HG03342 (cell line): Measurements from ENCODE around the gene TMC6.
A peak's percentile ranks its signal among the peaks of the same experiment; 100 is the strongest.
"Not testable (repeated sequence)": the region's sequence is repeated elsewhere in the genome, so short reads cannot be mapped to it uniquely, and the experiment has no call there.

Source experiments
- ATAC-seq: cut with Tn5 transposase; IDR thresholded peaks from one replicate; pipeline ENCODE4 v1.9.1; 2021; ENCODE audit warnings: mild to moderate bottlenecking, moderate library complexity; ENCODE audit not compliant: unreplicated experiment

The TMC6 gene, protein sequence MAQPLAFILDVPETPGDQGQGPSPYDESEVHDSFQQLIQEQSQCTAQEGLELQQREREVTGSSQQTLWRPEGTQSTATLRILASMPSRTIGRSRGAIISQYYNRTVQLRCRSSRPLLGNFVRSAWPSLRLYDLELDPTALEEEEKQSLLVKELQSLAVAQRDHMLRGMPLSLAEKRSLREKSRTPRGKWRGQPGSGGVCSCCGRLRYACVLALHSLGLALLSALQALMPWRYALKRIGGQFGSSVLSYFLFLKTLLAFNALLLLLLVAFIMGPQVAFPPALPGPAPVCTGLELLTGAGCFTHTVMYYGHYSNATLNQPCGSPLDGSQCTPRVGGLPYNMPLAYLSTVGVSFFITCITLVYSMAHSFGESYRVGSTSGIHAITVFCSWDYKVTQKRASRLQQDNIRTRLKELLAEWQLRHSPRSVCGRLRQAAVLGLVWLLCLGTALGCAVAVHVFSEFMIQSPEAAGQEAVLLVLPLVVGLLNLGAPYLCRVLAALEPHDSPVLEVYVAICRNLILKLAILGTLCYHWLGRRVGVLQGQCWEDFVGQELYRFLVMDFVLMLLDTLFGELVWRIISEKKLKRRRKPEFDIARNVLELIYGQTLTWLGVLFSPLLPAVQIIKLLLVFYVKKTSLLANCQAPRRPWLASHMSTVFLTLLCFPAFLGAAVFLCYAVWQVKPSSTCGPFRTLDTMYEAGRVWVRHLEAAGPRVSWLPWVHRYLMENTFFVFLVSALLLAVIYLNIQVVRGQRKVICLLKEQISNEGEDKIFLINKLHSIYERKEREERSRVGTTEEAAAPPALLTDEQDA

DNA sequence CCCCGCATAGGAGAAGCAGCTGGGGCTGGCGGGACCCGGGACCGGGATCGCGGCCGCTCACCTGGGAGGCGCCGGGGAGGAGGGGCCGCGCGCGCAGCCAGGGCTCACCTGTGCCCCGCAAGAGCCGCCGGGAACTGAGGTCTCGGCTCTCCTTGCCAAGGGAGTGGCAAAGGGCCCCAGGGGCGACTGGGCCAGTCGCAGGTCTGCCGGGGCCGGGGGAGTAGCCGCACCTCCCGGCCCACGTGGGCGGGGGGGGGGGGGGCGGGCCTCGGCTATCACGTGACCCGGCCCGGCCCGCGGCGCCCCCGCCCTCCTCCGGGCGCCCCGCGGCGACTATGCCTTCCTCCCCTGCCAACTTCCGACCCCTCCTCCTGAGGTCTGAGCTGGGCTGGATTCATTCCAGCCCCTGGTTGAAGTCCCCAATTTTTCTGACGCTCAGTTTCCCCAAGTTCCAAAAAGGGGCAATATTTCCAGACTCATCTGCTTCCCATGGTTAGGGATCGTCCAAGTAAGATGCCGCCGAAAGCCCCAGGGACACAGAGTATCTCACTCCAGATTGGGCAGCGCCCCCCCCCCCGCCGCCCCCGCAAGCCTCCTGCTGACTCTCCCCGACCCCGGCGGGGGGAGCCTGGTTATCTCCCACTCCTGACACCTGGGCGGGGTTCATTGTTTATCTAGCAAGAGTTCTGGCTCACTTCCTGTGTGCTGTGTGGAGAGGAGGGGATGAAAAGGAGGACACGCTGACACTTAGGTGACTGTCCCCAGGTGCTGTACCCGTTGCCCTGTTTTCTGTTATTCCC is at the start of gene TMC6:
TMC6 (minus strand) TSS at position 205 of the 800 bp plus-strand sequence. CDS start 1,923 bp downstream, outside the sequence.
- peak; percentile 21 for ATAC-seq

DNA sequence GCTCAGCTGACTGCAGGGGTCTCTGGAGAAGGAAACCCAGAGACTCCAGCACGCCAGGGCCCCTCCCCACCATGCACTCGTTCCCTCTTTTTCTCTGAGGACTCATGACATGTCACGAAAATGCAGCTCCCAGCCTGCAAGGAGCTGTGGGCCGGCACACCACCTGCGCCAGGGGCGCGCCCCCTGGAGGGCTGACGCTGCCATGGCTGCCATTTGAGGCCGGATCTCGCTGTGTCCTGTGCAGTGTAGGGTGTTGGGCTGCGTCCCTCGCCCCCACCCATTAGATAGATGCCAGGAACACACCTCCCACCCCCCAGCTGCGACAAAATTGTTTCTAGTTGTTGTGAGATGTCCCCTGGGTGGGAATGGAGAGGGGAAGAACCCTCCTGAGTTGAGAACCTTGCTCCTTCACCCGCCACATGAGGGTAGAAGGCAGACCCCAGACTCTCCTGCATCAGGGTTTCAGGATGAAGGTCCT is 48.0 kb upstream of the TMC6 start:
- ATAC-seq: no peak

DNA sequence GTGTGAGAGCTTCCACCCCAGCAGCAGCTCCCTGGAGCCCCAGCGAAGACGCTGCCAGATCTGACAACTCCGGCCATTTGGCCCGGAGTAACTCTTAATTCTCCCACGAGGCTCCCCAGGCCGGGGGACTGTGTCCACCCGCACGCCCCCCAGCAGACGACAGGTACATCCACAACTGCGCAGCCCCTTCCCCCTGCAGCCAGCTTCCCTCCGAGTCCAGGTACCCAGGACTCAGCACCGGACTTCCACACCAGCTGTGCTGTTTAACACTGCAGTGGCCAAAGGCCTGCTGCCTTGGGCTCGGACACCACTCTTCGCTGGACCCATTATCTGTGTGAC is 47.1 kb upstream of the TMC6 start:
- no peak for ATAC-seq

DNA sequence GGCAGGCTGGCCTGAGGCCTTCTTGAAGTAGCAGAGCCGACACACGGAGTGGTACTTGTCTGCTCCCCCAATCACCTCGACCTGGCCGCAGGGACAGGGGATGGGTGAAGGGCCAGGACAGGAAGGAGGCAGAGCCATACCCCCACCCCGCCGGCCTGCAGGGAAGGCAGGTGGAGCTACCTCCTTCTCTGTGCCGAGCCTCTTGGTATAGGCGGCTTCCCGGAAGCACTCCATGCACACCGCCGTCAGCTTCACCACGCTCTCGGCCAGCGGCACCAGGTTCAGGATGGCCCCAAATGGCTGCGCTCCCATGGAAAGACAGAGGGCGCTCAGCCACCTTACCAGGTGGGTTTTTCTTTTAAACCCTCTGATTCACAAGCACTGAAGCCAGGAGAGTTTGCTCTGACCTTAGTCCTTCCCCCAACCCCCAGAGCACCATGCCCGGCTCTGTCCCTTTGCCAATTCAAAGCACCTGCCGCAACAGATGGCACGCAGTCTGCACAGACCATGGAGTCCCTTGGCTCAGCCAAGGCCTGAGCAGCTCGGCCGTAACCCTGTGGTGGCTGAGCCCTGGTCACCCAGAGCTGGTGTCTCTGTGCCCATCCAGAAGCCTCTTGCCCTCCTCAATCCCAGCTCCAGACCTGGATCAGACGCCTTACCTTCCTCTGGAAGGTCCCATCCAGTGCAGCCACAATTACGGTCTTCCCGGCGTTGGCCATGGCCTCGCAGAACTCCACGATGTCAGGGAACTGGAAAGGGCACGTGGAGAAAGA is 46.5 kb upstream of the TMC6 start:
- no peak for ATAC-seq

DNA sequence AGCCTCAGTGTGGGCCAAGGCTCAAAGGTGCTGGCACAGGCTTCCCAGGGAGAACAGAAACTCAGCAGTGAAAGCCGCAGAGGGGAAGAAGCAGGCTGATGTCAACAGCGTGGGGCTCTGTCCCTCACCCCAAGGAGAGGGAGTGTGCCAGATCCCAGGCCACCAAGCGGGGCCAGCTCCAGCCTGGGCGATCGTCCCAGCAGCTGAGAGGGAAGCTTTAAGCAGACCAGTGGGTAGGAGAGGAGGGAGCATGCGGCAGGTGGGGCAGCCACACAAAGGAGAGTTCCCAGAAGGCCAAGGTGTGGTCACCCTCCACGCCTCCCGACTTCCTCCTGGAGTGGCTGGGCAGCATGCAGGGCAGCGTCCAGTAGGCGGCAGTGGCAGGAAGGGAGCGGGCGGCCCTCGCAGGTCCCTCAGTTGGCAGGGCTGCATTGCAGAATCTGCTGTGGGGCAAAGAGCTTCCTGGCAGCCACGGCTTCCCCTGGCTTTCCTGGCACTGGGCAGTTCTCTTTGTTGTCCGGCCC is 45.9 kb upstream of the TMC6 start:
- no peak for ATAC-seq

DNA sequence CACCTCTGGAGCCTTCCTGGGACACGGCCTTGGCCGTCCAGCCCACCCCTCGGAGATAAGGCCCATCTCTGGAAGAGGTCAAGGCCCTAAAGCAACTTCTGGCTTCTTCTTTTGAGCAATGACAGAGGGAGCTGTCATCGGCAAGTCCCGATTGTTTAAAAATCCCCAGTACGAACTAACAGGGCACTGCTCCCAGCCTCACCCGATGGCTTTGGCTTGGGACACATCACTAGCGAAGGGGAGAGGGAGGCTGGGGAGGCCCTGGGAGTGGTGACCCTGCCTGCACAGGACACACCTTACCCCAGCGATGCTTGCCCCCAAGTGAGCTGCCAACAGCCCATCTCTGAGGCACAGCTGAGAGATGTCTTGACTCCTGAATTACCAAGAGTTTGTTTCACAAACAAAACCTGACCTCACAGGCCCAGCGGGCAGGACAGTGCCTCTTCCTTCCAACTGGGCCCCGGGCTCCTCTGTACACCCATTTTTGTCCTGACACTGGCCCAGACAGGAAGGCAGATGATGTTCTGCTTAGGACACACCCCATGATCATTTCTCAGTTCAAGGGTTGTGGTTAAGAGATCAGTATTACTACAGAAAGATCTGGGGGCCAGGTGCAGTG is 44.7 kb upstream of the TMC6 start:
- peak; percentile 36 for ATAC-seq

DNA sequence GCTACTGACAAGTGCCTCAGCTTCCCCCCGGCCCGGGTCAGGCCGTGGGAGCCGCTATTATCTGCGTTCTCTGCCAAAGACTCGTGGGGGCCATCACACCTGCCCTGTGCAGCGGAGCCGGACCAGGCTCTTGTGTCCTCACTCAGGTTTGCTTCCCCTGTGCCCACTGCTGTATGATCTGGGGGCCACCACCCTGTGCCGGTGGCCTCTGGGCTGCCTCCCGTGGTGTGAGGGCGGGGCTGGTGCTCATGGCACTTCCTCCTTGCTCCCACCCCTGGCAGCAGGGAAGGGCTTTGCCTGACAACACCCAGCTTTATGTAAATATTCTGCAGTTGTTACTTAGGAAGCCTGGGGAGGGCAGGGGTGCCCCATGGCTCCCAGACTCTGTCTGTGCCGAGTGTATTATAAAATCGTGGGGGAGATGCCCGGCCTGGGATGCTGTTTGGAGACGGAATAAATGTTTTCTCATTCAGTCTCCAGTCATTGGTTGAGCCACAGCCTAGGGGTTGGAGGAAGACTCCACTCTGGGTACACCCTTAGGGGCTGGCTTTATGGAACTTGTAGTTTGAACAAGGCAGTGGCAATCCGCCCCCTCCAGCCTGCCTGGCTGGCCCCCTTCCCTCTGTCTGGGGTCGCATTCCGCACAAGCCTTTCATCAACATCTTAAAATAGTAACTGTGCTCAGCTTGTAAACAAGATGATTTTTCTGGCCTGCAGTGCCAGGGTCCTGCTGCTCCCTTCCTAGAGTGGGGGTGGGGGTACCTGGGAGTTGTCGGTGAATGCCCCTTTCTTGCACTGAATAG is 43.9 kb upstream of the TMC6 start:
- ATAC-seq: no peak

DNA sequence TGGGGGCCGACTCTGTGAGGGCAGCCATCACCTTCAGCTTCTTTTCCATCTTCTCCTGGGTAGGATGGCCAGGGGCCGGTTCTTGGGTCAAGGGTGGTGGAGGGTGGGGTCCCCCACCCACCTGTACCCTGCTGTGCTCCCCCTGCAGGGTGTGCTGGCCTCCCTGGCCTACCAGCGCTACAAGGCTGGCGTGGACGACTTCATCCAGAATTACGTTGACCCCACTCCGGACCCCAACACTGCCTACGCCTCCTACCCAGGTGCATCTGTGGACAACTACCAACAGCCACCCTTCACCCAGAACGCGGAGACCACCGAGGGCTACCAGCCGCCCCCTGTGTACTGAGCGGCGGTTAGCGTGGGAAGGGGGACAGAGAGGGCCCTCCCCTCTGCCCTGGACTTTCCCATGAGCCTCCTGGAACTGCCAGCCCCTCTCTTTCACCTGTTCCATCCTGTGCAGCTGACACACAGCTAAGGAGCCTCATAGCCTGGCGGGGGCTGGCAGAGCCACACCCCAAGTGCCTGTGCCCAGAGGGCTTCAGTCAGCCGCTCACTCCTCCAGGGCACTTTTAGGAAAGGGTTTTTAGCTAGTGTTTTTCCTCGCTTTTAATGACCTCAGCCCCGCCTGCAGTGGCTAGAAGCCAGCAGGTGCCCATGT is 43.2 kb upstream of the TMC6 start:
- ATAC-seq: not testable (repeated sequence)

DNA sequence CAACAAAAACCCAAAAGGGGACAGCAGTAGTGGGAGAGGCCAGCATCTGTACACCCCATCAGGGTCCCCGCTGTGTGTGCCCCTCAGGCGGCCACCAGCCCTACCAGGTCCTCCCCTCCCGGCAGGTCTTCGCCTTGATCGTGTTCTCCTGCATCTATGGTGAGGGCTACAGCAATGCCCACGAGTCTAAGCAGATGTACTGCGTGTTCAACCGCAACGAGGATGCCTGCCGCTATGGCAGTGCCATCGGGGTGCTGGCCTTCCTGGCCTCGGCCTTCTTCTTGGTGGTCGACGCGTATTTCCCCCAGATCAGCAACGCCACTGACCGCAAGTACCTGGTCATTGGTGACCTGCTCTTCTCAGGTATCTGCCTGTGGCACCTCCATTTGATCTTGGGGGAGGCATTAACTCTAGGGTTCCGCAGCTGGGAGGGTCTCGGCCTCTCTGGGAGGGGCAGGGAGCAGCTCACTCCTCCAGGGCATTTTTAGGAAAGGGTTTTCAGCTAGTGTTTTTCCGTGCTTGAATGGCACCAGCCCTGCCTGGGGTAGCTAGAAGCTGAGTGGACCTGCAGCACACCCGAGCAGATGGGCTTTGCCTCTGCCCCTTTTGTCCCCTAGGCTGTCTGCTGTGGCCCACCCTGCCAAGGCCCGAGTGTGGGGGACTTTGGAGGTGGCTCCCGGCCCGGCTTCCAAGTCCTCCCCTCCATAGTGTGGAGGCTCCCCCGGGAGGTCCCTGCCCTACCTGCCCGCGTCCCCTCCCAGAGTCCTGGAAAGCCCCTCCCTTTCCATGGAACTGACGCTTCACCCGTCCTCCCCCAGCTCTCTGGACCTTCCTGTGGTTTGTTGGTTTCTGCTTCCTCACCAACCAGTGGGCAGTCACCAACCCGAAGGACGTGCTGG is 42.4 kb upstream of the TMC6 start:
- no peak for ATAC-seq

DNA sequence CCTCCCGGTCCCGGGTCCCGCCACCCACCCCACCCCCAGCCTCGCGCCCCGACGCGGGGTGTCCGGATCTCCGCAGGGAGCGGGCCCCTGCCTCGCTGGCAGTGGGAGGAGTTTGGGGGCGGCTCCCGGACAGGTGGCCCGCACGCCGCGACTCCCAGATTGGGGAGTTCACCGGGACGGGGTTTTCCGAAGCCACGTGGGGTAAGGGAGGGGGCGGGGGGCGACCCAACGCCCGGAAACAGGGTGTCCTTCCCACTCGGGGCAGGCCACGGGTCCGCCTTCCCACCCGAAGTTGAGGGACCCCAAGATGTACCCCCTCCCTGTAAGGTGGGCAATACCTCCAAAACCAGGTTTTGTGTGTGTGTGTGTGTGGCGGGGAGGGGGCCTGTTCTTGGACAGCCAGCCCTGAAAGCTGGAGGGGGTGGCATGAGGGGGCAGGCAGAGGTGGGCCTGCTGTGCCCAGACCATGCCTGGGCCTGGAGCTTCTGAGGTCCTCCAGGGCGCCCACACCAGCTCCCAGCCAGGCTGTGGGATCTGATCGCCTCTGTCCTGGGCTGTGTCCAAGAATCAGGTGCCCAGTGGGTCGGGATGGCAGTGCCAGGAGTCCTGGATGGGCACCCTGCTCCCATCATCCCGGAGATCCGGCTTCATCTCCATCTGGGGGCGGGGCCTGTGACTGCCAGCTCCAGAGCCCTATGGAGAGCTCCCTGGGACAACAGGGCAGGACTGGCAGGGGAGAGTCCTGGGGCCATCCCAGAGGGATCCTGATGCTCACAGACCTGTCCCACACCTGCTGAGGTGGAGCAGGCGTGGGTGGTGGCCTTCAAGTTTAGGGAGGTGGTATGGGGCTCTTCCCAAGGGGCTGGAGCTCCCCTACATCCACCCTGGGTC is 40.6 kb upstream of the TMC6 start:
- no peak for ATAC-seq

DNA sequence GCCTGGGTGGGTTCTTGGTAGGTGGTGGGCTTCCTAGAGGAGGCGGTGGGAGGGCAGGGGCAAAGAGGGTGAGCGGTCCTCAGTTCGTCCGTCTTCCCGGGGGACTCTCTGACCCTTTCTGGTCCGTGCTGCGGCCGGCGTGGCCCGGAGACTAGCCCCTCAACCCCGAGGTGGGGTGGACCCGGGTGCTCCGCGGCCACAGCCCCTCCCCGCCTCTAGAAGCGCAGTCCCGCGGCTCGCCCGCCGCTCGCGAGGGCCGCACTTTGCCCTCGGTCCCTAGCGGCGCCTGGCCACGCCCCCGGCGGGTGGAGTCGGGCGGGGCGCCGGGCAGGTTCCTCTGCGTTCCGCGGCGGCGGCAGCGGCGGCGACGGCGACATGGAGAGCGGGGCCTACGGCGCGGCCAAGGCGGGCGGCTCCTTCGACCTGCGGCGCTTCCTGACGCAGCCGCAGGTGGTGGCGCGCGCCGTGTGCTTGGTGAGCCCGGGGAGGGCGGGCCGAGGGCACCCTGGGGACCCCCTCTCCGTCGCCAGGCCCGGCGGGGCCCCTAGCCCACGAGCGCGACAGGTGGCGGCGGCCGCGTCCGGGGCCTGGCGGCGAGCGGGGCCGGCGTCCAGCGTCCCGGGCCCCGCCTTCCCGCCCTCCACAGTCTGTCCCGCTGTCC is 39.8 kb upstream of the TMC6 start, which contains the start of gene SYNGR2:
SYNGR2 (plus strand) TSS at position 340 of the 661 bp plus-strand sequence; CDS start at position 376, 36 bp downstream.
- peak; percentile 50 for ATAC-seq

DNA sequence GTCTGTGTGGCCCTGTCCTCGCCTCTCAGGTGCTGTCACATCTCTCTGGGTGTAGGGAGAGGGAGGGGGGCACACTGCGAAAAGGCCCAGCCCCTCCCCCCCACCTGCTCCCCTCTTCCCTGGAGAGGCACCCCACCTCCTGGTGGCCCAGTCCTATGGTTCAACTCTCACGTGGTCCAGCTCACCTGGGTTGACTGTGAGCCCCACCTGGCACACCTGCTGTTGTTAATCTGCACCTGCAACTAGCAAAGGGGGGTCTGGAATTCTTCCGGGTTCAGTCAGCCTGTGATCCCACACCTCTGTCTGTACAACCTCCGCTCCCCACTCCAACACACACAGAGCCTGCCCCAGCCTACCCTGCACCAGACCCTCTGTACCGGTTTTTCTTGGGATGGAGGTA is 37.9 kb upstream of the TMC6 start:
- ATAC-seq: no peak

DNA sequence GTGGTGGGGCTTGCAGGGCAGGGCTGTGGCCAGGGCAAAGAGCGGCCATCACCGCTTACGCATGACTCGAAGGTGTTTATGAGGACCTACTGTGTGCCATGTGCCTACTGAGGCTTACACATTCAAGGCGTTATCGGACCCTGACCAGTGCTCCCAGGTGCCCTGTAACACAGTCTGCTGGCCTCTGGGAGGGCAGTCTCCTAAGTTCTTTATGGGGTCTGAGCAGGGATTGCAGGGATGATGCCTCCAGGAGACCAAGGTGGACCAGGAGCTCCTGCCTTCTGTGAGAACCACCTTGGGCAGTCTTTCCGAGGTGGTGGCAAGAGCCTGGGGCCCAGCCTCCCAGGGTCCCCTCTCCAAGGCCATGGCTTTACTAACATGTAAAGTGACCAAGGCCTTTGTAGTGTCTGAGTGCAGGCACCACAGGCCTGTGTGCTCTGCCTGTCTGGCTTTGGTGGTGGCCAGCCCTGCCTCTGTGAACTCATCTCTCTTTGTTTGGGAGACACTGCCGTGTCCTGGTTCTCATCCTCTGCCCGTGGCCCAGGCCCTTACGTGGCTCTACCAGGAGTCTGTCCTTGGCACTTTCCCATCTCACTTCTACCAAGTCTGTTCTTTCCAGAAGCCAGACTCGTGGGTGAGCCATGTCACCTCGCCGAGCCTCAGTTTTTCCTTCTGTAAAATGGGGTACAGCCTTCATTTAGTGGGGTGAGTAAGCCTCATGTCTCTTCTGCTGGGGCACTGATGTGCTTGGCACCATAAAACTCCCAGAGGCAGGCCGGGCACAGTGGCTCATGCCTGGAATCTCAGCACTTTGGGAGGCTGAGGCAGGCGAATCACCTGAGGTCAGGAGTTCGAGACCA is 36.4 kb upstream of the TMC6 start:
- no peak for ATAC-seq

DNA sequence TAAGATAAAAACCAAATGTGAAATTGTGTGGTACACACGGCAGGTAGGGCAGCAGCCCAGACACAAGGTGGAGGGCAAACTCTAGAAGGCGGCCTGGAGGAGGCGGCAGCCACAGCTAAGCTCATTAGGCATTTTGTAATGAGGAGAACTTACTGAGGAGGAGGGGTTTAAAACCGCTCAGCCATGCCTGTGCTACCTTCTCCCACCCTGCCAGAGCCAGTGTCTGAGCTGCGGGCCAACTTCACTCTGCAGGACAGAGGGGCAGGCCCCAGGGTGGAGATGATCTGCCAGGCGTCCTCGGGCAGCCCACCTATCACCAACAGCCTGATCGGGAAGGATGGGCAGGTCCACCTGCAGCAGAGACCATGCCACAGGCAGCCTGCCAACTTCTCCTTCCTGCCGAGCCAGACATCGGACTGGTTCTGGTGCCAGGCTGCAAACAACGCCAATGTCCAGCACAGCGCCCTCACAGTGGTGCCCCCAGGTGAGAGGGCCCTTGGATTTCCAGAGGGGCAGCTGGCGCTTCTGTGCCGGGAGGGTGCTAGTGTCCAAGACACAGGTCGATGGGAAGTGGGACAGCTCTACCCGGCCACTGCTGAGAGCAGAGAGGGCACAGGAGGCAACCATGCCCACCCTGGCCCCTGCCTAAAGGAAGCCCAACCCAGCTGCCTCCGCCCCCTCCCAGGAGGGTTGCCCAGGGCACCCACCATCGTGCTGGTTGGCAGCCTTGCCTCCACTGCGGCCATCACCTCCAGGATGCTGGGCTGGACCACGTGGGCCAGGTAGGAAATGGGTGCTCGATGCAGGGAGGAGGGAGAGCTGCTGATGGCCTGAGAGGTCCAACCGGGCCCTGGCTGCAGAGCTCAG is 35.6 kb upstream of the TMC6 start:
- no peak for ATAC-seq
